OCI-LY1 (cell line): ENCODE results near the gene CHMP6.

ENCODE experiments used
- H2AFZ ChIP-seq: fragments of 200-600 bp; sonication (generic), shearing (Covaris generic); 2 replicates; pipeline ENCODE4 v1.6.0; 2014; ENCODE audit warnings: antibody characterized with exemption, mild to moderate bottlenecking, low read length
- H3F3A ChIP-seq: fragments of 200-600 bp; sonication (generic), shearing (Covaris generic); 2 replicates; pipeline ENCODE4 v1.6.0; 2014; ENCODE audit warnings: mild to moderate bottlenecking, antibody characterized with exemption, low read length, moderate library complexity; ENCODE audit not compliant: insufficient read depth
- H3K27ac ChIP-seq: fragments of 200-600 bp; sonication (generic); 2 replicates; pipeline ENCODE4 v1.5.1; 2014; ENCODE audit warnings: low read length, mixed run types, mild to moderate bottlenecking, low read depth; ENCODE audit not compliant: poor library complexity, severe bottlenecking
- H3K27me3 ChIP-seq: fragments of 200-600 bp; sonication (generic); 2 replicates; pipeline ENCODE4 v1.6.0; 2014; ENCODE audit warnings: antibody characterized with exemption, mild to moderate bottlenecking, low read length, moderate library complexity; ENCODE audit not compliant: insufficient read depth
- H3K36me3 ChIP-seq: fragments of 200-600 bp; sonication (generic); 2 replicates; pipeline ENCODE4 v1.6.1; 2014; ENCODE audit warnings: mild to moderate bottlenecking, antibody characterized with exemption, low read length, moderate library complexity, mixed read lengths; ENCODE audit not compliant: insufficient read depth
- H3K4me1 ChIP-seq: fragments of 200-600 bp; sonication (generic); 2 replicates; pipeline ENCODE4 v1.5.1; 2014; ENCODE audit warnings: mild to moderate bottlenecking, low read length, moderate library complexity; ENCODE audit not compliant: insufficient read depth, severe bottlenecking
- H3K4me2 ChIP-seq: fragments of 200-600 bp; sonication (generic), shearing (Covaris generic); 2 replicates; pipeline ENCODE4 v1.6.1; 2014; ENCODE audit warnings: low read length
- H3K4me3 ChIP-seq: fragments of 200-600 bp; sonication (generic); 2 replicates; pipeline ENCODE4 v1.5.1; 2014; ENCODE audit warnings: low read length, low read depth, mild to moderate bottlenecking, mixed read lengths; ENCODE audit not compliant: poor library complexity, severe bottlenecking
- H3K79me2 ChIP-seq: fragments of 200-600 bp; shearing (Covaris generic); 2 replicates; pipeline ENCODE4 v1.6.1; 2016; ENCODE audit warnings: mixed run types, low read length, mixed read lengths; ENCODE audit not compliant: insufficient read depth
- H3K9ac ChIP-seq: fragments of 200-600 bp; sonication (generic), shearing (Covaris generic); 2 replicates; pipeline ENCODE4 v1.6.1; 2014; ENCODE audit warnings: mild to moderate bottlenecking, low read length, mixed read lengths
- H3K9me2 ChIP-seq: fragments of 200-600 bp; sonication (generic), shearing (Covaris generic); 2 replicates; pipeline ENCODE4 v1.6.1; 2014; ENCODE audit warnings: low read depth, mild to moderate bottlenecking, low read length, mixed read lengths
- H3K9me3 ChIP-seq: fragments of 200-600 bp; shearing (Covaris generic); 2 replicates; pipeline ENCODE4 v1.6.1; 2014; ENCODE audit warnings: low read length, mixed read lengths
- H4K20me1 ChIP-seq: fragments of 200-600 bp; sonication (generic), shearing (Covaris generic); 2 replicates; pipeline ENCODE4 v1.6.0; 2016; ENCODE audit warnings: mild to moderate bottlenecking, low read length; ENCODE audit not compliant: insufficient read depth
- CTCF ChIP-seq: fragments of 200-600 bp; sonication (generic), shearing (Covaris generic); IDR thresholded peaks from 2 replicates; pipeline ENCODE4 v1.5.1; 2017; ENCODE audit warnings: mild to moderate bottlenecking, antibody characterized with exemption, low read length, moderate library complexity, mixed read lengths
- EZH2 ChIP-seq: fragments of 200-600 bp; sonication (generic), shearing (Covaris generic); IDR thresholded peaks from 2 replicates; pipeline ENCODE4 v1.8.0; 2017; ENCODE audit warnings: borderline replicate concordance, mixed run types, mild to moderate bottlenecking, antibody characterized with exemption, low read length, moderate library complexity, mixed read lengths

CHMP6 gene

GRCh38 chr17:81033535-81034167 is 42.0 kb downstream of the CHMP6 start:
- Histone ChIP-seq H3K27ac (no peak overlapping the region), H3K9ac (no peak overlapping the region), H3K79me2 (no peaks in the 10 kb centered on the region), H3K4me3 (no peak overlapping the region), H3F3A (no peaks in the 10 kb centered on the region), H3K36me3 (no peaks in the 10 kb centered on the region), H2AFZ (no peak overlapping the region), H3K9me2 (no peaks in the 10 kb centered on the region), H3K9me3 (no peaks in the 10 kb centered on the region), H3K4me1 (no peaks in the 10 kb centered on the region), H3K27me3 (peaks cover 16% of the 10 kb centered on the region; the same call in 1 of the 2 replicates), H3K4me2 (peak overlapping the region; percentile 56; the same call in 1 of the 2 replicates), H4K20me1 (no peaks in the 10 kb centered on the region)
- TF ChIP-seq EZH2 (no peak), CTCF (no peak)

GRCh38 chr17:81034168-81034777 is 42.6 kb downstream of the CHMP6 start:
- H3K27me3 ChIP-seq: peaks cover 22% of the 10 kb centered on the region; the same call in 1 of the 2 replicates
- H3K79me2 ChIP-seq: no peaks in the 10 kb centered on the region
- no peaks in the 10 kb centered on the region for H3K9me3 ChIP-seq
- H3K36me3 ChIP-seq: no peaks in the 10 kb centered on the region
- H3K9ac ChIP-seq: no peak overlapping the region; the same call in 1 of the 2 replicates
- no peaks in the 10 kb centered on the region for H3K9me2 ChIP-seq
- H3F3A ChIP-seq: no peaks in the 10 kb centered on the region
- H3K27ac ChIP-seq: no peak overlapping the region
- H4K20me1 ChIP-seq: no peaks in the 10 kb centered on the region
- peak overlapping the region; percentile 56 for H3K4me2 ChIP-seq
- H3K4me1 ChIP-seq: no peaks in the 10 kb centered on the region
- TF ChIP-seq CTCF: no peak
- TF ChIP-seq EZH2: no peak
- peak overlapping the region; percentile 50 for H3K4me3 ChIP-seq
- no peak overlapping the region for H2AFZ ChIP-seq

- Histone ChIP-seq H3F3A (no peaks in the 10 kb centered on the region), H3K4me3 (peak within 1 kb of the TSS; percentile 50), H2AFZ (no peak within 1 kb of the TSS), H3K4me2 (peak within 1 kb of the TSS; percentile 56), H3K9me2 (no peaks in the 10 kb centered on the region), H3K36me3 (no peaks in the 10 kb centered on the region), H3K27me3 (peaks cover 23% of the 10 kb centered on the region; the same call in 1 of the 2 replicates), H3K79me2 (no peaks in the 10 kb centered on the region), H3K27ac (no peak within 1 kb of the TSS), H3K4me1 (no peaks in the 10 kb centered on the region), H4K20me1 (no peaks in the 10 kb centered on the region), H3K9ac (no peak within 1 kb of the TSS; the same call in 1 of the 2 replicates), H3K9me3 (no peaks in the 10 kb centered on the region)
- TF ChIP-seq EZH2 (no peak), CTCF (no peak)
Measured at GRCh38 chr17:81034779-81035520, 43.3 kb downstream of the CHMP6 start, which contains the start of gene BAIAP2. BAIAP2 (plus strand) TSS chr17:81035151; CDS start chr17:81035255, 104 bp downstream.
